GM12878 (cell line): ENCODE measurements around the gene ALDH1L2. TPM values are rescaled to one million over a fixed set of nuclear protein-coding genes. Genes with fewer than 3 reads are reported as not detected.

Experiments used
- ATAC-seq: fragments of 200-7000 bp; cut with Tn5 transposase; 3 replicates; pipeline ENCODE4 v1.9.1; 2020; ENCODE audit warnings: mild to moderate bottlenecking, moderate library complexity
- BruUV-seq: library from RNA; stranded (reverse); fragments of 400-500 nt; replicated peaks from 2 replicates; lab custom pipeline; 2021; lab: Mats Ljungman, UMichigan
- CTCF ChIA-PET: fragments of 300-600 bp; sonication (Branson Sonifier 250); formaldehyde crosslinking; extraction: SDS; loops from one replicate; lab custom pipeline; 2021; ENCODE audit warnings: inconsistent platforms; lab: Yijun Ruan, JAX
- POLR2A ChIA-PET: fragments of 350-600 bp; formaldehyde crosslinking; extraction: SDS; loops from one replicate; lab custom pipeline; 2021; ENCODE audit warnings: inconsistent platforms; lab: Charles Lee
- RAD21 ChIA-PET: fragments of 300-600 bp; sonication (Branson Sonifier 250); formaldehyde crosslinking; loops from one replicate; lab custom pipeline; 2023; ENCODE audit warnings: antibody characterized with exemption; ENCODE audit not compliant: unreplicated experiment; lab: Charles Lee
- SMC1A ChIA-PET: fragments of 300-600 bp; sonication (Branson Sonifier 250); formaldehyde crosslinking; loops from one replicate; lab custom pipeline; 2023; ENCODE audit not compliant: unreplicated experiment, uncharacterized antibody; lab: Charles Lee
- DNase-seq: peaks from one replicate; pipeline ENCODE4 v3.0.0-alpha.2; 2011; ENCODE audit warnings: low read depth, low spot score
- FAIRE-seq: peaks from 3 replicates; lab custom pipeline; 2011; peaks lifted over from hg19 to GRCh38; lab: Jason Lieb, UNC
- H2AFZ ChIP-seq: 2 replicates; pipeline ENCODE4 v1.6.0; 2011; ENCODE audit warnings: low read depth, low read length, control low read depth; ENCODE audit not compliant: control insufficient read depth
- H3K27ac ChIP-seq: 2 replicates; pipeline ENCODE4 v1.5.1; 2011; ENCODE audit warnings: control low read depth; ENCODE audit not compliant: control insufficient read depth, insufficient read depth
- H3K27me3 ChIP-seq, 2 experiments: replicated peaks in 1 of 2; 2 replicates each; pipeline versions ENCODE4 v1.6.0 to v1.6.1; 2011; ENCODE audit warnings: low read length in 1 of 2; ENCODE audit not compliant: control insufficient read depth in 2 of 2, insufficient read depth in 2 of 2
- H3K36me3 ChIP-seq, 2 experiments: 2 replicates each; pipeline ENCODE4 v1.5.1; 2011; ENCODE audit warnings: low read length in 1 of 2; ENCODE audit not compliant: control insufficient read depth in 2 of 2, insufficient read depth in 2 of 2
- H3K4me1 ChIP-seq: 2 replicates; pipeline ENCODE4 v1.6.1; 2011; ENCODE audit warnings: mild to moderate bottlenecking, low read length, moderate library complexity, mixed read lengths; ENCODE audit not compliant: control insufficient read depth, insufficient read depth
- H3K4me2 ChIP-seq: 2 replicates; pipeline ENCODE4 v1.6.0; 2011; ENCODE audit warnings: control low read depth; ENCODE audit not compliant: control insufficient read depth, insufficient read depth
- H3K4me3 ChIP-seq: fragments of 200-600 bp; sonication (generic); 2 replicates; pipeline ENCODE4 v1.5.1; 2016
- H3K79me2 ChIP-seq: 2 replicates; pipeline ENCODE4 v1.6.0; 2011; ENCODE audit warnings: low read length; ENCODE audit not compliant: control insufficient read depth, insufficient read depth
- H3K9ac ChIP-seq: 2 replicates; pipeline ENCODE4 v1.8.0; 2011; ENCODE audit warnings: low read length, control low read depth, mixed read lengths; ENCODE audit not compliant: control insufficient read depth, insufficient read depth
- H3K9me3 ChIP-seq: replicated peaks from 3 replicates; pipeline ENCODE4 v1.5.1; 2011; ENCODE audit warnings: mild to moderate bottlenecking, low read length; ENCODE audit not compliant: control insufficient read depth, insufficient read depth
- H4K20me1 ChIP-seq: 2 replicates; pipeline ENCODE4 v1.6.0; 2011; ENCODE audit not compliant: control insufficient read depth, insufficient read depth
- CEBPZ ChIP-seq: fragments of 150-350 bp; IDR thresholded peaks from 2 replicates; pipeline ENCODE4 v1.6.1; 2016; ENCODE audit warnings: low read depth, low read length
- HDAC6 ChIP-seq: fragments of 200-600 bp; sonication (generic); IDR thresholded peaks from one replicate; pipeline ENCODE4 v1.8.0; 2017; ENCODE audit warnings: antibody characterized with exemption; ENCODE audit not compliant: unreplicated experiment
- MAX ChIP-seq: IDR thresholded peaks from 2 replicates; pipeline ENCODE4 v1.6.1; 2012; ENCODE audit warnings: low read depth, low read length, improper control_type of control experiment
- SPI1 ChIP-seq: IDR thresholded peaks from 2 replicates; pipeline ENCODE4 v1.6.1; 2011; ENCODE audit warnings: low read depth, mild to moderate bottlenecking, low read length, moderate library complexity, borderline replicate concordance; ENCODE audit not compliant: insufficient read depth
- USF1 ChIP-seq: IDR thresholded peaks from 2 replicates; pipeline ENCODE4 v1.6.1; 2011; ENCODE audit warnings: borderline replicate concordance, low read depth, mild to moderate bottlenecking, moderate library complexity, mixed read lengths, low read length; ENCODE audit not compliant: insufficient read depth; ENCODE audit errors: extremely low read length
- YBX1 ChIP-seq: fragments of 450-650 bp; IDR thresholded peaks from 2 replicates; pipeline ENCODE4 v1.6.1; 2016; ENCODE audit warnings: antibody characterized with exemption
- ZBTB40 ChIP-seq: fragments of 450-650 bp; IDR thresholded peaks from 2 replicates; pipeline ENCODE4 v1.6.1; 2016; ENCODE audit warnings: mild to moderate bottlenecking, moderate library complexity, borderline replicate concordance
- WGBS: methylation state at CpG from one replicate; pipeline ENCODE4 v1.1.6; 2016; ENCODE audit warnings: low lambda C conversion rate; ENCODE audit not compliant: insufficient replicate concordance, insufficient coverage; ENCODE audit errors: missing lambda C conversion rate; 5-methylcytosine and 5-hydroxymethylcytosine counted together
- in situ Hi-C: fragments of 300-500 bp; cut with MboI; formaldehyde crosslinking; loops from 9 replicates; pipeline ENCODE4 v1.14.3; 2018; ENCODE audit warnings: mixed read lengths
- intact Hi-C: fragments of 100-400 bp; cut with micrococcal nuclease; formaldehyde crosslinking; loops from one replicate; pipeline ENCODE4 v1.14.2; 2022; ENCODE audit not compliant: unreplicated experiment
- polyA plus RNA-seq, 11 experiments: library from polyadenylated mRNA; depleted of rRNA in 4 of 11; unstranded in 6 of 11; stranded (reverse) in 5 of 11; fragments of >200 nt; fragmentation: Nextera tagmentation in 4 of 11; fragmentation: Illumina TruSeq in 1 of 11; extraction: Ambion mirVana in 4 of 11; extraction: Trizol in 1 of 11; gene quantifications; 1 replicate in 1 of 11; 2 replicates in 10 of 11; pipeline versions ENCODE4 v1.2.1 to v1.2.3, GENCODE V29; 2011 to 2016; ENCODE audit warnings: inconsistent platforms in 2 of 11, missing spikeins in 2 of 11, low read depth in 1 of 11
- total RNA-seq, 4 experiments: library from RNA; depleted of rRNA in 3 of 4; stranded (reverse); fragments of >200 nt in 3 of 4; fragmentation: Illumina TruSeq in 1 of 4; extraction: Trizol in 1 of 4; gene quantifications; 2 replicates each; pipeline versions ENCODE4 v1.2.1 to v1.2.3, GENCODE V29; 2013 to 2021

The ALDH1L2 gene
- total and polyA plus RNA-seq, 10 of the 15 experiments (the other 5 are each of a cell fraction or from before 2014, with no cell fraction given), result 0.15 to 13.7 (median 8.5) TPM

GRCh38 chr12:105092336-105092735, 8.1 kb upstream of the ALDH1L2 start:
- no TSS peak for BruUV-seq
- H2AFZ ChIP-seq, result no peak overlapping the region
- 86% methylated on average over 13 of the region's 13 CpGs for WGBS
- no peaks in the 10 kb centered on the region for H3K36me3 ChIP-seq
- no peak overlapping the region for H3K27ac ChIP-seq
- no peaks in the 10 kb centered on the region; the same call in 2 of the 3 replicates for H3K9me3 ChIP-seq
- no peak overlapping the region for H3K9ac ChIP-seq
- ChIA-PET RAD21 (no interaction called here), SMC1A (interaction anchor here (0.7 kb wide), 1 partner anchor 8 kb away, joined by 3 read pairs; no protein-coding TSS in a partner anchor), POLR2A (no interaction called here), CTCF (interaction anchor here (1.2 kb wide), 1 partner anchor 10 kb away, joined by 3 read pairs; no protein-coding TSS in a partner anchor)
- DNase-seq (no peak), FAIRE-seq (no peak), ATAC-seq (no peak)
- in situ Hi-C loops, result no loop called here
- no peaks in the 10 kb centered on the region for H3K4me1 ChIP-seq
- H4K20me1 ChIP-seq, result no peaks in the 10 kb centered on the region
- TF ChIP-seq MAX (no peak), HDAC6 (no peak), YBX1 (no peak), CEBPZ (no peak), SPI1 (no peak), ZBTB40 (no peak), USF1 (no peak)
- intact Hi-C loops, result no loop called here
- no peak overlapping the region for H3K4me2 ChIP-seq
- H3K4me3 ChIP-seq, result no peak overlapping the region
- no peaks in the 10 kb centered on the region for H3K27me3 ChIP-seq
- H3K79me2 ChIP-seq, result no peaks in the 10 kb centered on the region
